Measurements from ENCODE around the gene TES. TPM values are rescaled to one million over a fixed set of nuclear protein-coding genes. Genes with fewer than 3 reads are reported as not detected.

Gene TES
- total RNA-seq, 4 donors from 2014 or later: 24.7 to 33.1 (median 31.6) TPM

- TF ChIP-seq CTCF (IDR thresholded peaks at IDR 0.05; ENCODE audit: low read depth): no peak
Observed at GRCh38 chr7:116167177-116167576, 43.2 kb upstream of the TES start.

DNA sequence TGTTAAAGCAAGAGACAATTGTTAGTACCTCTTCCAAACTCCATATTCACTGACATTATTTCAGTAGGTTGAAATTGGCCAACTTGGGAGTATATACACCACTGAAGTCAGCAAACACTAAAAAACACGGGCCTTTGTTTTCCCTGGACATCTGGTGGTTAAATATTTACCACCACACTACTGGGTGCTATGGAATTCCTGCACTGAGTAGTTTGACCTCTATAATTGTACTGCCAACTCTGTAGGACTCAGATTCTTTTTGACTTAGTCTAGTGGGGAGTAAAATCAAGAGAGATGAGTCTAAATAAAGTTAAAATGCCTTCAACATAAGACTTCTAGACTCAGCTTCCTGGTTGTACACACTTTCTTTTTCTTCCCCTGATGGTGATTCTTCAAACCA, 41.3 kb upstream of the TES start:
- no peak for TF ChIP-seq CTCF (IDR thresholded peaks at IDR 0.05; ENCODE audit: low read depth)

DNA sequence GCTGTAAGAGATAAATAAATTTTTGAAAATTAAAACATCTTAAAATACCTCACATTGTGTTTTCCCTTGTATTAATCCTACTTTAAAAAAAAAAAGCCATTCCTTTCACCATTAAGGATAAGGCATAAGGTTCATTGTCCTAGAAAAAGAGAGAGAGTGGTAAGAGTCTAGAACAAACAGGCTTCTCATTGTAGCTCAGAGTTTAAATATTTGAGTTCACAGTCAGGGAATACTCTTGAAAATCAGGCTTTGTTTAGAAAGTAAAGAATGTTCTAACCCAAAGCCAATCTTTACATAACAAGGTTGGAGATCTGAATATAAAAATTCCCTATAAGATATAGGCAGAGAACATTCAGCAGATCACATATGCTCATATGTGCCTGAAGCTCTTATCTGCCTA, 40.2 kb upstream of the TES start:
- TF ChIP-seq CTCF (IDR thresholded peaks at IDR 0.05; ENCODE audit: low read depth): no peak

DNA sequence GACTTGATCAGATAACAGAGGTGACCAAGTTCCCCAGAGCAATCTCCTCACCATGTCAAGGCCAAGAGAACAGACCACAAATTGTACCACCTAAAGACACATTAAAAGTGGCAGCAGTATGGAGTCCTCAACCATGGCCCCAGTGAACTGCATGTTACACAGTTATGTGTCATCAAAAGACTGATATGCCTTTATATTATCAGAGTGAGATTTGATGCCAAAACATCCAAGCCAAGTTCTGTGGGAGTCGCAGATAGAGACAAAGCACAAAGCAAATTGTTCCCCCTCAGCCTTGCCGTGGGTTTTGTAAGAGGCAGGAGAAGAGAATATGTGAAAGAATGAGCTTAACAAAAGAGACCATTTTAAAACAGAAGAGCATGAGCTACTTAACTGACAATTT, 39.2 kb upstream of the TES start:
- no peak for TF ChIP-seq CTCF (IDR thresholded peaks at IDR 0.05; ENCODE audit: low read depth)

DNA sequence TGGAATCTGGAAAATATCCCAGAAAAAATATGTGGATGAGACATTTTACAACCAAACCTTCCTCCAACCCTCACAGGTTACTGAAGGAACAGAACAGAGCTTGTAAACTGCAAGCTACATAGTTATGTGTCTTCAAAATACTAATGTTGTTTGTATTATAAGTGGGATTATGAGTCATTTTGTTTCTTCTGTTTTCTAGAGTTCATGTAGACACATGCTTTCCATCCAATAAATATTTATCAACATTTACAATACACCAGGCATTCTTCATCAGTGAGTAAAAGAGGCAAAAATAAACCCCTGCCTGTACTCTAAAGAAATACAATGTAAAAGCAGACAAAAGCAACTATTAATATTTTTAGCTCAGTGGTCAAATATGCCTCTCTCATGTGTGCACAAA, 38.0 kb upstream of the TES start:
- no peak for TF ChIP-seq CTCF (IDR thresholded peaks at IDR 0.05; ENCODE audit: low read depth)

GRCh38 chr7:116173051-116174028, 37.0 kb upstream of the TES start:
- TF ChIP-seq CTCF (IDR thresholded peaks at IDR 0.05; ENCODE audit: low read depth): no peak

DNA sequence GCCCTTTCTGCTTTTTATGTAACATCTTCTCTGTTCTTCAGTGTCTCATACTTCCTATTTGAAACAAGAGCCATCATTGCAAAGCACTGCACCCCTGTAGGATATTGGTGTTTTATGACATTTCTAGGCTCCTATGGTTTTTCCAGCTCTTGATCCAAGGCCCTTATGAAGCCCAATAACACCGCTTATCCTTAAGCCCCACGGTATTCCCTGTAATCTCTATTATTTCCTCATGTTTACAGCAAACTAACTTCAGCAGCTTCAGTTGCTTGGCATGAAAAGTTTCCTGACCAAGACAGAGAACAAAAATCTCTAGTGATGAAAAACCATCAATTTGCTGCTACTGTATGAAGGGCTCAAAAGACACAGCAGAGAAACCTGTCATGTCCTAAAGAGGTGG, 34.1 kb upstream of the TES start:
- TF ChIP-seq CTCF (IDR thresholded peaks at IDR 0.05; ENCODE audit: low read depth): no peak
